HG03159 (cell line): ENCODE data around the gene LRRC56.

Experiments used
- ATAC-seq: cut with Tn5 transposase; IDR thresholded peaks from one replicate; pipeline ENCODE4 v1.9.1; 2021; ENCODE audit warnings: mild to moderate bottlenecking, moderate library complexity; ENCODE audit not compliant: unreplicated experiment

The LRRC56 gene

DNA sequence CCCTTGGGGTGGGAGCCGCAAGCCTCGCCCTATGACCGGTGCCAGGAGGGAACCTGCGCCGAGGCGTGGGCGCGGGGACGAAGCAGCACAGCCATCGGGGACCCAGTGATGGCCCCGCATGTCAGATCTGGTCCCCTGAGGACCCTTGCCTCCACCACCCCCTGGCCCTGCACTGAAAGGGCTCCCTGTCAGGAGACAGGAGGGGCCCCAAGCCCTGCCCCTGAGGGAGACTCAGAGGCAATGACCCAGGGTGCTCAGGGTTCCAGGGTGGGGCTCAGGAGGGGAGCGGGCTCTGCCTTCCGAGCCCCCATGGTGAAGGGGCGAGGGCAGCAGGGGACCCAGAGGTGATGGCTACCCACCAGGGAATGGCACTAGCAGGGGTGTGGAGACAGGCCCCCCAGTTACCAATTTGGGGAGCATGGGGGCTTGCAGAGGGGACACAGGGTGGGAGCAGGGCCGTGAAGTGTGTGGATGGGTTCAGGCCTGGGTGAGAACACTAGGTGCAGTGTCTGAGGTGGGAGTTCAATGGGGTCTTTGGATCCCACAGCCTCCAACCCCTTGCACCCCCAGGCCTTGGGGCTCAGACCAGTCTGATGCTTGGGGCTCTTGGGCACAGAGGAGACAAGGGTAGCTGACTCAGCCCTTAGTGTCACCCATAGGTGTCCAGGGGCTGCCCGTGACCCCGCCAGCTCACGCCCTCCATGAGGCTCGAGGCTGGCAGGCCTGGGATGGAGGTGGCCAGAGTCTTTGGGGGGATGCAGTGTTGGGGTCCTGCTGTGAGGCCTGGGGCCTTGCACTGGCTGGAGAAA lies 499 bp downstream of the LRRC56 start:
- no peak for ATAC-seq

DNA sequence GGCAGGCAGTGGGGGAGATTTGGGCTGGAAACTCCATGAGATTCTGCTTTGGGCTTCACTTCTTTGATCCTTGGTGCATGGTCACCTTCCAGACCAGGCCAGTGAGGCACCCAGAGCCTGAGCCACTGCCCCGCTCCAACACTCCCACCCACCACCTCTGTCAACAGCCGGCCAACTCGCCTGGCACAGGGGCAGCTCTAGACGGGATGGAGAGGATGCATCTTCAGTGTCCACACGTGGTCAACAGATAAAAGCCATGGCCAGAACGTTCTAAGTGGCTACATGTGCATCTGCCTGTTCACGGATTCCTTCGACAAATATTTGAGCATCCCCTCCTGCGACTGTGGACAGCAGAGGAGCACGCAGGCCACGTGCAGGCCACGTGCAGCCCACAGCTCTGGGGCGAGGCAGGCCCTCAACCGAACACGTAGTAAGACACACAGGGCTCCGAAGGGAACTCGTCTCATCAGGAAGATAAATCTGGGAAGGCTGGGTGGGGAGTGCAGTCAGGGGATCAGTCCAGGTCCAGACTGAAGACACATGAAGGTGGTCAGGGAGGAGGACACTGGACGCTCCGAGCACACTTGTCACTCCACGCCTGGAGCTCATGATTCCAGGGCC lies 1.2 kb downstream of the LRRC56 start:
- ATAC-seq: no peak

DNA sequence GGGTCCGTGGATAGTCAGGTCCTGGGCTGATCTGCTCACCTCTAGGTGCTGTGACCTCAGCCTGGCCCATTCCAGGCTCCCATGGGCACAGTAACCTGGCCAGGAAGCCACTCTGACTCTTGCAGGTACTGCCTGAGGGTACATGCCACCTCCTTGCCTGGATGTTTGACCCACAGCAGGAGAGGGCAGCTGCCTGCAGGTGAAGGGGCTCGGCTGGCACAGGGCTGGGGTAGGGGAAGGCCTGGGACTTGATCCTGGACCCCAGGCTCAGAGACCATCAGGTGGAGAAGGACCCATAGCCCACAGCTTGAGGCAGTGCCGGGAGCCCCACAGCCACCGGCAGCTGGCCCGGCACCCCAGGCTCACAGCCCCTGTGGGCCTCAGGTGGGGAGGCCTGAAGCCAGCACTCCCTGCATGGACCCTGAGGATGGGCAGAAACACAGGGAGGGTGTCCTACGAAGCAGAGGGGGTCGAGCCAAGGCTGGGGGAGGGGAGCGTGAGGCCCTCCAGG lies 2.7 kb downstream of the LRRC56 start:
- ATAC-seq: no peak

DNA sequence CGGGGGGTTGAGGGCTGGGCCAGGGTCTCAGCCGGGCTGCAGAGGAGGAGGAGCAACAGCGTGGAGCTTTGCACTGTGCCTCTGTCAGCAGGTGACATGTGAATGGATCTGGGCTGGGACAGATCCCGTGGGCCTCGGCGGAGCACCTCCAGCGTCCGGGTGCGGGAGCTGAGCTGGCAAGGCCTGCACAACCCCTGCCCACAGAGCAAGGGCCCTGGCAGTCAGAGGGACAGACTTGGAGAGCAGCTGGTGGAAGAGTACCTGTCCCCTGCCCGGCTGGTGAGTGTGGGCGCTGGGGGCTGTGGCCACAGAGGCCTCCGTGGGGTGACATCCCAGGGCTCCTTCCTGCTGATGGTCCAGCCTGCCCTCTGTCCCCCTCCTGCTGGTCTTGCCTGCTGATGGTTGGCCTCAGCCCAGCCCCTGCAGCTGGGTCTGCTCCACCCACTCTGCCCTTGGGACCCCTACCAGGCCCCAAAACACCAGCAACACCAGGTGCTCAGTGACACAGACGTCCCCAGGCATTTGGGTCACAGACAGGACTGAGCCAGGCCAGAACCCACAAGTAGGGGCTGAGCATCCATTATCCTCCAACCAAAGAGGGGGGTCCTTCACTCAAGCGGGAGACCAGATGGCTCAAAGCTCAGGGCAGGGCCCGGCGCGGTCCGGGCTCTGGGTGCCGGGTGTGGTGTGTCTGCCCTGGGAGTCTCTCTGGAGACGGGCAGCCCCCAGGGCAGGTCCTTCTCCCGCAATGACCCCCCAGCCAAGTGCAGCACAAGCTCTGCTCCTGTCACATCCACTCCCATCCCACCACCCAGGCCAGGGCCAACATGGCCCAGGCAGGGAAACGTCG lies 3.5 kb downstream of the LRRC56 start:
- ATAC-seq: no peak

DNA sequence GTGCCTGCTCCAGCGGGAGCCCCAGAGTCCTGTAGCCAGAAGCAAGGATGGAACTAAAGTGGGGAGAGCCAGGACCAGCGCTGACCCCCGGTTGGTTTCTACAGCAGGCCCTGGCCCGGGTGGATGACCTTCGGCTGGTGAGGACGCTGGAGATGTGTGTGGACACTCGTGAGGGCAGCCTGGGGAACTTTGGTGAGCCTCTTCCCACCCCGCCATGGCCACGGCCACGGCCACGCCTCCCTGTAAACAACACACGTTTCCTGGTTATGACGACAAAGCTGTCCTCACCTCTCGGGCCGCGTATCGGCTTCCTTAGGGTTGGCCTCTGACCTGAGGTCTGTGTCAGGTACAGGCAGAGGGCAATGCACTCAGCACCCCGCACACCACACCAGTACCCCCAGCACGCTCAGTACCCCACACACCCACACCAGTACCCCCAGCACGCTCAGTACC lies 4.1 kb downstream of the LRRC56 start:
- no peak for ATAC-seq

DNA sequence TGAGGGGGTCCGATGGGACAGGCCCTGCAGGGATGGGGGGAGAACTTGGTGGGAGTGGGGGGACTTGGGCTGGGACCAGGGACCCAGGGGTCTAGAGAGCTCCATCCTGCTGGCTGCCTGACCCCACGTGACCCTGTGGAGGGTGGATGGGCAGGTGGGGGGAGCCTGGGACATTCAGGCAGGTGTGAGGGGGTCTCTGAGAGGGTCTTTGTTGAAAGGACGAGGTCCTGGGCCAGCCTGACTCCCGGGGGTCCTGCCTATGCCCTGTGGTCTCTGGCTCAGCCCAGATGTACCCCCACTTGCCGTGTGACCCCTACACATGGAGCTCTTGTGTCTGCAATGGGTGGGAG lies 7.5 kb downstream of the LRRC56 start:
- no peak for ATAC-seq

DNA sequence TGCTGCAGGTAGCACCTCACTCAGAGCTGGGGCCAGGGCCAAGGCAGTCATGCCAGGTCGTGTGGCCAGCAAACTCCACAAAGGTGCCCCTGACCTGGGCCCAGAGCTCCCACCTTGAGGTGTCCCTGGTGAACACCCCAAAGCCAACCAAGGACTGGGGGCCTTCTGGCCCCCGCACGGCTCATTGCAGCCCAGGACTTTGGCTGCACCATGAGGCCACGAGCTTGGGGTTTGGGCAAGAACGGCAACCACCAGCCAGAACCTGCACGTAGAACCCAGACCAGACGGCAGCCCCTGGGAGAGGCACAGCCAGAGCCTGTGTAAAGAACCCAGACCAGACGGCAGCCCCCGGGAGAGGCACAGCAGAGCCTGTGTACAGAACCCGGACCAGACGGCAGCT lies 7.8 kb downstream of the LRRC56 start:
- no peak for ATAC-seq

DNA sequence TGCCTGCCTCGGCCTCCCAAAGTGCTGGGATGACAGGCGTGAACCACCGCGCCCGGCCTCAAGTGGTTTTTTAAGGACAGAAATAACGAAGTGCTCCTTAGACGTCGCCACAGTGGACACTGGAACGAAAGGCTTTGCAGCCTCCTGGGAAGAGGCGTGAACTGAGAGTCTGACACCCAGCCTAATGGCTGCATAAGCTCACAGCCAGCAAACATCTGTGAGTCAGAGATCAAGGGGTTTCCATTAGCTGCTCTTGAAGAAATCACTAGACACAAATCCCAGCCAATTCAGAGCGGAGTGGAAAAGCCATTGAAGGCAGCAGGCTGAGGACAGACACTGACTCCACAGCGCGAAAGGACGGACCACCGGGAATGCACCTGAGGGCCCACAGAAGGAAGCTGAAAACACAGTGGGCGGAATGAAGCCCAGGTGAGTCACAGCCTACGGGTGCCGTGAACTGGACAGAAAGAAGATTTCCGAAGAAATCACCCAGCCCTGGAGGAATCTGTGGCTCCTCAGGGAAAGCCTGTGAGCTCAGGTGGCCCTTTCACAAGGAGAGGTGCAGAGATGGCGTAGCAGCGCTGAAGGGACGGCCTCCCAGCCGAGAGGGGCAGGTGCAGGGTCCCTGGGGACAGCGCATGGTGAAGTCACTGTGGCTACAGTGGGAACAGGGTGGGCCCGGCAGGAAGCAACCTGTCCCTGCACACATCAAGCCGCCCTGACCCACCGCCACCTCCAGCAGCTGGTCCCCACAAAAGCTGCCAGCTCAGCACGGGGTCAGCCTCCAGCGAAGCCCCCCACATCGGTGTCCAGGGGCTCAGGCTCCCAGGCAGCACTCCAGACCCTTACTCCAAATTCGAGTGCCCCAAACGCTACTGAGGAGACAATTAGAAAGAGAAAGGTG lies 11.6 kb downstream of the LRRC56 start:
- ATAC-seq: no peak

DNA sequence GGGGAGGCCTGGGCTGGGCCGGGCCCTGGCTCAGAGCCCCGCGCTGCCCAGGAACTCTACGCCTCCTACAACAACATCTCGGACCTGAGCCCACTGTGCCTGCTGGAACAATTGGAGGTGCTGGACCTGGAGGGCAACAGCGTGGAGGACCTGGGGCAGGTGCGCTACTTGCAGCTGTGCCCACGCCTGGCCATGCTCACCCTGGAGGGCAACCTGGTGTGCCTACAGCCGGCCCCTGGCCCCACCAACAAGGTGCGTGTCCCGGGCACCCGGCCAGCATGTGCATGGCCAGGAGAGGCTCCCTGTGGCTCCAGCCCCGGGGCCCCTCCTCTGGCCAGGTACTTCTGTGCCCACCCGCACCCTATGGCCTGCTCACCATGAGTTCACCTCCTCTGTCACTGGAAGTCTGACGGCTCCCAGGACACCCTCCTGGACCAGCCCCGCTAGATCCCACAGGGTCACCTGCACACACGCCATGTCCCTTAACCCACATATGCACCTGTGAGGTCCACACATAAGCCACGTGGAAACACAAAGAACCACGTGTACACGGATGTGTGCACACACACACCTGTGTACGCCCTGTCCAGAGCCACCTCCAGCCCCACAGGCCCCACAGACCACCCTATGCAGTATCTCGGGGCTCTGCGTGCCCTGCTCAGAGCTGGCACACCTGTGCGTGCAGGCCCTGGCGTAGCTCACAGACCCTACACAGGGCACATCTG lies 12.9 kb downstream of the LRRC56 start:
- no peak for ATAC-seq

DNA sequence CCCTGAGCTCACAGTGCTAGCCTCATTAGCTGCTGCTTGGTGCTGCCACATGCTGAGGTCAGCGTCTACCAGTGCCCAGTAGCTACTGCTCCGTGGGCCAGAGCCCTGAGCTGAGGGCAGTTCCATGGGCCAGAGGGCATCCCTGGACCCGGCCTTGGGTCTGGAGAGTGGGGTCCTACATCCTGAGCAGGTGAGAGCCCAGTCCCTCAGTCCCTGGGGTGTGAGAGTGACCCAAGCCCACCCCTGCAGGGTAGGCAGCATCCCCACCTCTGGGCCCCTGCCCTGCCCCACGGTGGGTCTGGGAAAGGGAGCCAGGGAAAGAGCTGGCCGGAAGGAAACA lies 13.4 kb downstream of the LRRC56 start:
- ATAC-seq: no peak

DNA sequence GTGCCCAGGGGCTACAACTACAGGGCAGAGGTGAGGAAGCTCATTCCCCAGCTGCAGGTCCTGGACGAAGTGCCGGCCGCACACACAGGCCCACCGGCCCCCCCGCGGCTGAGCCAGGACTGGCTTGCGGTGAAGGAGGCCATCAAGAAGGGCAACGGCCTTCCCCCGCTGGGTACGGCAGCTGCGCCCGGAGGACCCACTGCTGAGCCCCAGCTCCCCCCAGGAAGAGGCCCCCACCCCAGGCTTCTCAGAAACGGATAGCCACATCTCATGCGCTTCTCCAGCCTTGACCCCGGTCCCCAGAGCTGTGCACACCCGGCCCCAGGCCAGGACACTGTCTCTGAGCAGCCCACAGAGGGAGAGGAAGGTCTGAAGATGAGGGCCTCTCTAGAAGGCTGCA lies 13.8 kb downstream of the LRRC56 start:
- ATAC-seq: no peak

DNA sequence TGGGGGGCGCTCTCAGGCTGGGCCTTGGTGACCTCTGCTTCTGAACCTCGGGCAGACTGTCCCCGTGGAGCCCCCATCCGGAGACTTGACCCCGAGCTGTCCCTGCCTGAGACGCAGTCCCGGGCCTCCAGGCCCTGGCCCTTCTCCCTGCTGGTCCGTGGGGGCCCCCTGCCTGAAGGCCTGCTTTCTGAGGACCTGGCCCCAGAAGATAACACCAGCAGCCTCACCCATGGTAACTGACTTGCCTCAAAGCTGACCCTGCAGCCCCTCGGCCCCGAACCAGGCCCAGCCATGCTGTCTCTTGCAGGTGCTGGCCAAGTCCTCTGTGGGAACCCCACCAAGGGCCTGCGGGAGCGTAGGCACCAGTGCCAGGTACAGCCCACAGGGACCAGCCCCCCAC lies 14.3 kb downstream of the LRRC56 start:
- no peak for ATAC-seq

DNA sequence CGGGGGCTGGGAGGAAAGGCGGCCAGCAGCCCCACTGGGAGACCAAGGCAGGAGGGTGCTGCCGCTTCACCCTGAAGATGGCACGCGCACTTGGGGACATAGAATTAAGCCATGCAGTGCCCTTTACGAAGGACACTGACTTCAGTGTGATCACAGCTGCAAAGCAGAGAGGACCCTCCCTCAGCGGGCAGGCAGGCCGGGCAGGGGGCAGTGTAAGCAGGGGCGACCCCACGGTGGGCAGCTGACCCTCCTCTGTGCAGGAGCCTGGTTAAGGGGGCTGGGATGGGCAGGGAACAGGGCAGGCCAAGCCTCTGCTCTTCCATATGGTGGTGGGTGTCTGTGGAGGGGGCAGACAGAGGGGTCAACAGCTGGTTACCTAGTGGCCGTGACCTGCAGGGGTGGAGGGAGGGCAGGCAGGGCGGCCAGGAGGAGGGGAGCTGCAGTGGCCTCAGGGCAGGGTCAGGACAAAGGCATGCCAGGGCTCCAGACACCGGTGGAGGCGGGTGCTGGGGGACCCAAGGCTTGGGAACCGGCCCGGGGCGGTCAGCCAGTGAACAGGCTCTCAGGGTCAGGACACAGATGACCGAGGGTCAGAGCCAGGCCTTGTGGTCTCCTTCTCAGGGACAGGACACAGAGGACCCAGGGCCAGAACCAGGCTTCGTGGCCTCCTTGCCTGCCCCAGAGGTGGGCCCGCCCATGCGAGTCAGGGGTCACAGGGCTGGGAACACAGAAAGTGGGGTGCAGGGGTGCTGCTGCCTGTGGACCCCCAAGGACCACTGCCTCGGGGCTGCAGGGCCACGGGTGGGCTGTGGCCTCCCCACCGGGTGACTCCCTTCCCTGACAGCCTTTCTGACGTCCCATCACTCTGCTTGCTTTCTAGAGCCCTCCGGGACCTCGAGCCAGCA lies 16.0 kb downstream of the LRRC56 start:
- ATAC-seq: no peak

DNA sequence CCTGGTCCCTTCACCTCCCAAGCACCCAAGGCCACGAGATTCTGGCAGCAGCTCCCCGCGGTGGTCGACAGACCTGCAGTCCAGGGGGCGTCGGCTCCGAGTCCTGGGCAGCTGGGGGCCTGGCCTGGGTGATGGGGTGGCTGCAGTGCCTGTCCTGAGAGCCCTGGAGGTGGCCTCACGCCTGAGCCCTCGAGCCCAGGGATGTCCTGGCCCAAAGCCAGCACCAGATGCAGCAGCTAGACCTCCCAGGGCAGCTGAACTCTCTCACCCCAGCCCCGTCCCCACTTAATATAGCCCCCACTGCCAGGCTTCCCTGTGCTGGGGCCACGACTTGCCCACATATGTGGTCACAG lies 16.6 kb downstream of the LRRC56 start:
- ATAC-seq: no peak

DNA sequence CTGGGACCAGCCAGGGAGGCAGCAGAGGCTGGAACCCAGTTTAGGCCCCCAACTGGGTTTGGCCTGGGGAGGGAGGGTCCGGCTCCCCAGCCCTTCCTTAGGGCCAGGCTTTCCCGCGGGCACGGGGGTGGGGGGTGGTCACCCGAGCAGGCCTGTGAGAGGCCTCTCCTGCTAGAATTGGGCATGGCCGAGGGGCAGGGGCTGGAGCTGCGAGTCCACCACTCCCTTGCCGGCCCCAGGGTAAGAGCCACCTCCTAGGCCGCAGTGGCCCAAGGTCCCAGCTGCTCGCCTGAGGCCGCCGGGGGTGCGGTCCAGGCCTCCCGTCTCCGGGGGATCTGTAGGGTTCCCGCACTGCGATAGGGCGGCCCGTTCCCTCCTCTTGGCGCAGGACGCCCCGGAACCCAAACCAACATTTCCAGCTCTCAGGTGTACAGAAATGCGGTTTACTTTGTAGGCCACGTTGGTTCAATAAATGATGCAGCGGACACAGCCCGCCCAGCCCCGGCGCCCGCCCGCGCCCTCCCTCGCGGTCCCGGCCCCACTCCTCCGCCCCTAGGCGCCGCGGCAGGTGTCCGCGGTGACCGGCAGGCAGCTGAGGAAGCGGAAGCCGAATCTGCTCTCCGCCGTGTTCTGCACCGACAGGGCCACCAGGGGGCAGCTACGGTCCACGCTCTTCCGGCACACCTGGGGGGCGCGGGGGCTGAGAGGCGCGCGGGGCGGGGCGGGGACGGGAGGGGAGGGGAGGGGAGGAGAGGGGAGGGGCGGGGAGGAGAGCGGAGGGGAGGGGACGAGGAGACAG lies 17.3 kb downstream of the LRRC56 start:
- ATAC-seq: no peak

DNA sequence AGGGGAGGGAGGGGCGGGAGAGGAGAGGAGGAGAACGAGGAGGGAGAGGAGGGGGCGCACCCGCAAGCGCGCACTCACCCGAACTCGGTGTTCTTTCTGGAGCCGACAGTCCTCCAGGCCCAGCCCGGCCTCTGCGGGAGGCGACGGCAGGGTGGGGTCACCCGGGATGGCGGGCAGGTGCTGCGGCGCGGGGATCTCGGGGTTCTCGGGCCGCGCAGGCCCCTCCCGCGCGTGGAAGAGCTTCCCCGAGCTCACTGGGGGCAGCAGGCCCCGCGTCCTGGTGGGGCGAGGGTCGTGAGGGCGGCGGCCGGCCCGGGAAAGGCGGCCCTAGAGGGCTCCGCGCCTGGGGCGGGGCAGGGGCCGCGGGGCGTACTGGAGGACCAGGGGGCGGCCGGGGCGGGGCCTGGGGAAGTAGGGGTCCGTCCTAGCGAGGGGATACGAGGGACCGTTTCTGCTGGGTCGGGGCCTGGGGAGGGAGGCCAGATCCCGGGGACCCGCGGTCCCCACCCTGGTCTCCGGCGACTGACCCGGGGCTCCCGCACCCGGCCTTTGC lies 18.0 kb downstream of the LRRC56 start:
- no peak for ATAC-seq

DNA sequence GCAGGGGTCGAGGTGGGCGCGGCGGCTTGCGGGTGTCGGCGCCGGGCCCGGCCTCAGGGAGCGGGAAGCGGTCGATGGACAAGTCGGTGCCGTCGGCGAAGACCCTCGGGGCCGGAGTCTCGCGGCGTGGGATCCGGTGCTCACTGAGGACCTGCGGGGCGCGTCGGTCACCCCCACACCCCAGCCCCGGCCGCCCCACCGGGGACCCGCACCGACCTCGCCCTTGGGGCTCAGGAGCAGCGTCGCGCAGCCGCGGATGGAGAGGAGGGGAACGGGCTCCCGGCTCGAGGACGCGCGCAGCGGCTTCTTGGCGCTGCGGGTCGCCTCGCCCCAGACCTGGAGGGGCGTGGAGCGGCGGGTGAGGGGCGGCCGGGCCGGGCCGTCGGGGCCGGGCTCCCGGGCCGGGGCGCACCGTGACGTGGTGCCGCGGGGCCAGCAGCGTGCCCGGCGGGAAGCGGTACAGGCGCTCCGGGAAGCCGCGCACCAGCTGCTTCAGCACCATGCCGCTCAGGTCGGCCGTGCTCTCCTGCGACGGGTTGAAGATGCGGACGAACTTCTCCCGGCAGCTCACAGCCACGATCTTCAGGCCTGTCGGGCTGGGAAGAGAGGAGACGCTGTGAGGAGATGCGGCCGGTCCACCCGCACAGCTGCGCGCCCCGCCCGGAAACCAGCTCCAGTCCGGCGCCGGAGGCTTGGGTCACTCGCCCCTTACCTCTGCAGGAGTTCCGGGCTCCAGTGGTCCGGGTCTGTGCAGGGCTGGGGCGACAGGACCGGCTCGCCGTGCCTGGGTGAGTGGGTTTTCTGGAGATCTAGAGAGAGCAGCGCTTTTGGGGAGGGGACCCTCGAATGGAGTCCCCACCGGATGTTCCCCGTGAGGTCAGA lies 18.7 kb downstream of the LRRC56 start:
- no peak for ATAC-seq
